DND-41 (cell line): Measurements from ENCODE around the gene SSX2IP.

Source experiments
- ATAC-seq: fragments of 200-7000 bp; cut with Tn5 transposase; 3 replicates; pipeline ENCODE4 v1.9.1; 2021; ENCODE audit warnings: low read depth; ENCODE audit not compliant: insufficient read depth
- DNase-seq: peaks from one replicate; pipeline ENCODE4 v3.0.0-alpha.2; 2020
- H2AFZ ChIP-seq: 2 replicates; pipeline ENCODE4 v1.6.0; 2012; ENCODE audit warnings: low read depth, low read length
- H3K27ac ChIP-seq: 2 replicates; pipeline ENCODE4 v1.5.1; 2012; ENCODE audit warnings: low read length, inconsistent platforms
- H3K27me3 ChIP-seq: fragments of 200-600 bp; sonication (generic); 2 replicates; pipeline ENCODE4 v1.6.0; 2012; ENCODE audit warnings: low read length, mild to moderate bottlenecking, inconsistent platforms; ENCODE audit not compliant: insufficient read depth, poor library complexity
- H3K36me3 ChIP-seq: 2 replicates; pipeline ENCODE4 v1.5.1; 2012; ENCODE audit warnings: low read length, inconsistent platforms; ENCODE audit not compliant: insufficient read depth
- H3K4me1 ChIP-seq: 2 replicates; pipeline ENCODE4 v1.5.1; 2012; ENCODE audit warnings: mild to moderate bottlenecking, low read length; ENCODE audit not compliant: insufficient read depth
- H3K4me2 ChIP-seq: 2 replicates; pipeline ENCODE4 v1.6.0; 2012; ENCODE audit warnings: mild to moderate bottlenecking, moderate library complexity, low read length, inconsistent platforms; ENCODE audit not compliant: insufficient read depth
- H3K4me3 ChIP-seq, 2 experiments: fragments of 200-600 bp in 1 of 2; shearing (Covaris generic) in 1 of 2; 2 replicates each; pipeline ENCODE4 v1.5.1; 2012 to 2016; ENCODE audit warnings: inconsistent platforms in 2 of 2, low read length in 2 of 2, mild to moderate bottlenecking in 2 of 2, low read depth in 1 of 2, moderate library complexity in 1 of 2
- H3K79me2 ChIP-seq: 2 replicates; pipeline ENCODE4 v1.6.0; 2012; ENCODE audit warnings: low read length, inconsistent platforms; ENCODE audit not compliant: insufficient read depth
- H3K9ac ChIP-seq: 2 replicates; pipeline ENCODE4 v1.6.0; 2012; ENCODE audit warnings: low read depth, mild to moderate bottlenecking, inconsistent platforms, low read length, moderate library complexity
- H3K9me3 ChIP-seq: 2 replicates; pipeline ENCODE4 v1.5.1; 2012; ENCODE audit warnings: low read length, moderate library complexity, mild to moderate bottlenecking, inconsistent platforms; ENCODE audit not compliant: insufficient read depth, severe bottlenecking
- H4K20me1 ChIP-seq: 2 replicates; pipeline ENCODE4 v1.6.0; 2012; ENCODE audit warnings: low read length; ENCODE audit not compliant: insufficient read depth
- CTCF ChIP-seq: IDR thresholded peaks from 2 replicates; pipeline ENCODE4 v1.5.1; 2012; ENCODE audit warnings: borderline replicate concordance, low read length, moderate library complexity, mild to moderate bottlenecking; ENCODE audit not compliant: poor library complexity, severe bottlenecking; ENCODE audit errors: extremely low read depth
- EZH2 ChIP-seq: IDR thresholded peaks from 3 replicates; pipeline ENCODE4 v1.6.1; 2012; ENCODE audit warnings: borderline replicate concordance, low read depth, mild to moderate bottlenecking, moderate library complexity, low read length, inconsistent platforms; ENCODE audit not compliant: severe bottlenecking

Gene SSX2IP

GRCh38 chr1:84719543-84720217 is 29.4 kb upstream of the SSX2IP start:
- Histone ChIP-seq H3K27me3 (peaks cover 5% of the 10 kb centered on the region), H4K20me1 (no peaks in the 10 kb centered on the region), H3K4me1 (no peaks in the 10 kb centered on the region), H2AFZ (no peak overlapping the region), H3K36me3 (no peaks in the 10 kb centered on the region), H3K9ac (no peak overlapping the region), H3K27ac (no peak overlapping the region), H3K4me3 (no peak overlapping the region), H3K79me2 (no peaks in the 10 kb centered on the region), H3K4me2 (no peak overlapping the region), H3K9me3 (no peaks in the 10 kb centered on the region)
- no peak for DNase-seq
- no peak for ATAC-seq
- TF ChIP-seq CTCF (no peak), EZH2 (no peak)

- Histone ChIP-seq H3K4me1 (no peaks in the 10 kb centered on the region), H3K4me2 (no peak overlapping the region), H3K9ac (no peak overlapping the region), H3K4me3 (no peak overlapping the region), H4K20me1 (no peaks in the 10 kb centered on the region), H3K36me3 (no peaks in the 10 kb centered on the region), H3K79me2 (no peaks in the 10 kb centered on the region), H2AFZ (no peak overlapping the region), H3K27ac (no peak overlapping the region), H3K27me3 (peaks cover 5% of the 10 kb centered on the region), H3K9me3 (no peaks in the 10 kb centered on the region)
- no peak for ATAC-seq
- no peak for DNase-seq
- no peak for TF ChIP-seq EZH2
- no peak for TF ChIP-seq CTCF
These were observed 25.2 kb upstream of the SSX2IP start for GRCh38 chr1:84715342-84716019.

- TF ChIP-seq CTCF, result no peak
- TF ChIP-seq EZH2, result no peak
- Histone ChIP-seq H3K9me3 (no peaks in the 10 kb centered on the region), H3K4me1 (no peaks in the 10 kb centered on the region), H2AFZ (no peak overlapping the region), H3K27me3 (peaks cover under 1% of the 10 kb centered on the region), H3K4me3 (no peak overlapping the region), H3K27ac (no peak overlapping the region), H3K79me2 (no peaks in the 10 kb centered on the region), H3K4me2 (no peak overlapping the region), H3K36me3 (no peaks in the 10 kb centered on the region), H3K9ac (no peak overlapping the region), H4K20me1 (no peaks in the 10 kb centered on the region)
- DNase-seq (no peak), ATAC-seq (no peak)
These were observed 22.1 kb upstream of the SSX2IP start for GRCh38 chr1:84712276-84712874.
